Measurements from ENCODE around the gene RRBP1.

The RRBP1 gene

GRCh38 chr20:17643531-17644188, 38.4 kb downstream of the RRBP1 start:
- no peak overlapping the region for H3K4ac ChIP-seq (ENCODE audit: low read depth, low read length)
- no peak overlapping the region for H4K5ac ChIP-seq (ENCODE audit: low read length)
- no peak overlapping the region for H4K8ac ChIP-seq (ENCODE audit: low read depth, low read length)
- no peak overlapping the region for H2BK120ac ChIP-seq (ENCODE audit: low read depth, low read length)
- H3K18ac ChIP-seq (ENCODE audit: low read length) = no peak overlapping the region
- peaks cover 63% of the 10 kb centered on the region for H3K79me2 ChIP-seq (ENCODE audit: control insufficient read depth, insufficient read depth, low read length)
- peaks cover 58% of the 10 kb centered on the region for H3K79me1 ChIP-seq (ENCODE audit: low read length)
- no peaks in the 10 kb centered on the region for H3K4me1 ChIP-seq (ENCODE audit: control insufficient read depth, low read depth, low read length)
- H3K27ac ChIP-seq (ENCODE audit: low read depth, low read length) = no peak overlapping the region
- no peak overlapping the region for H2BK15ac ChIP-seq (replicated peaks; ENCODE audit: low read depth)
- H3K4me2 ChIP-seq (ENCODE audit: low read length) = no peak overlapping the region
- no peak overlapping the region for H2AK5ac ChIP-seq (ENCODE audit: low read length)
- no peak for DNase-seq
- no peak overlapping the region for H3K56ac ChIP-seq (ENCODE audit: low read length)
- H3K27me3 ChIP-seq (ENCODE audit: insufficient read depth, low read length, poor library complexity) = no peaks in the 10 kb centered on the region
- no peak overlapping the region for H3K9ac ChIP-seq (ENCODE audit: low read length)
- H3K23ac ChIP-seq (ENCODE audit: low read length) = no peak overlapping the region
- no CpG with 5 or more reads among the region's 10 CpGs for WGBS (ENCODE audit: extremely low coverage, insufficient coverage, low lambda C conversion rate)
- no peak overlapping the region for H2BK5ac ChIP-seq (ENCODE audit: low read length)
- H3K4me3 ChIP-seq (ENCODE audit: low read length) = no peak overlapping the region
- H3K36me3 ChIP-seq (ENCODE audit: control insufficient read depth, insufficient read depth, low read length) = peaks cover 4% of the 10 kb centered on the region

- Histone ChIP-seq H2AK5ac (ENCODE audit: low read length) (no peak overlapping the region), H3K18ac (ENCODE audit: low read length) (no peak overlapping the region), H4K8ac (ENCODE audit: low read depth, low read length) (no peak overlapping the region), H4K5ac (ENCODE audit: low read length) (no peak overlapping the region), H3K9ac (ENCODE audit: low read length) (no peak overlapping the region), H3K36me3 (ENCODE audit: control insufficient read depth, insufficient read depth, low read length) (peaks cover 6% of the 10 kb centered on the region), H3K56ac (ENCODE audit: low read length) (no peak overlapping the region), H3K27ac (ENCODE audit: low read depth, low read length) (no peak overlapping the region), H3K4ac (ENCODE audit: low read depth, low read length) (no peak overlapping the region), H3K4me3 (ENCODE audit: low read length) (no peak overlapping the region), H2BK120ac (ENCODE audit: low read depth, low read length) (no peak overlapping the region), H3K23ac (ENCODE audit: low read length) (no peak overlapping the region), H2BK15ac (replicated peaks; ENCODE audit: low read depth) (no peak overlapping the region), H2BK5ac (ENCODE audit: low read length) (no peak overlapping the region), H3K4me1 (ENCODE audit: control insufficient read depth, low read depth, low read length) (no peaks in the 10 kb centered on the region), H3K4me2 (ENCODE audit: low read length) (no peak overlapping the region), H3K27me3 (ENCODE audit: insufficient read depth, low read length, poor library complexity) (no peaks in the 10 kb centered on the region), H3K79me1 (ENCODE audit: low read length) (peaks cover 55% of the 10 kb centered on the region), H3K79me2 (ENCODE audit: control insufficient read depth, insufficient read depth, low read length) (peaks cover 56% of the 10 kb centered on the region)
- no CpG with 5 or more reads among the region's 19 CpGs for whole genome bisulfite sequencing (ENCODE audit: extremely low coverage, insufficient coverage, low lambda C conversion rate)
- no peak for DNase-seq
Measured at GRCh38 chr20:17642404-17643269, 39.4 kb downstream of the RRBP1 start.

GRCh38 chr20:17641993-17642392, 40.0 kb downstream of the RRBP1 start:
- WGBS (ENCODE audit: extremely low coverage, insufficient coverage, low lambda C conversion rate) = no CpG with 5 or more reads among the region's 11 CpGs
- no peak overlapping the region for H2BK5ac ChIP-seq (ENCODE audit: low read length)

GRCh38 chr20:17641520-17641964, 40.5 kb downstream of the RRBP1 start:
- H3K27ac ChIP-seq (ENCODE audit: low read depth, low read length) = no peak overlapping the region
- H4K8ac ChIP-seq (ENCODE audit: low read depth, low read length) = no peak overlapping the region
- H2BK15ac ChIP-seq (replicated peaks; ENCODE audit: low read depth) = no peak overlapping the region
- H3K4ac ChIP-seq (ENCODE audit: low read depth, low read length) = no peak overlapping the region
- no peak overlapping the region for H3K23ac ChIP-seq (ENCODE audit: low read length)
- H3K79me2 ChIP-seq (ENCODE audit: control insufficient read depth, insufficient read depth, low read length) = peaks cover 45% of the 10 kb centered on the region
- H3K27me3 ChIP-seq (ENCODE audit: insufficient read depth, low read length, poor library complexity) = no peaks in the 10 kb centered on the region
- peaks cover 51% of the 10 kb centered on the region for H3K79me1 ChIP-seq (ENCODE audit: low read length)
- no CpG with 5 or more reads among the region's 18 CpGs for WGBS (ENCODE audit: extremely low coverage, insufficient coverage, low lambda C conversion rate)
- no peak overlapping the region for H2BK5ac ChIP-seq (ENCODE audit: low read length)
- no peak overlapping the region for H2BK120ac ChIP-seq (ENCODE audit: low read depth, low read length)
- H3K4me2 ChIP-seq (ENCODE audit: low read length) = no peak overlapping the region
- no peak overlapping the region for H3K9ac ChIP-seq (ENCODE audit: low read length)
- no peak overlapping the region for H3K18ac ChIP-seq (ENCODE audit: low read length)
- no peak overlapping the region for H3K4me3 ChIP-seq (ENCODE audit: low read length)
- H3K4me1 ChIP-seq (ENCODE audit: control insufficient read depth, low read depth, low read length) = no peaks in the 10 kb centered on the region
- no peak for DNase-seq
- H3K56ac ChIP-seq (ENCODE audit: low read length) = no peak overlapping the region
- peaks cover 6% of the 10 kb centered on the region for H3K36me3 ChIP-seq (ENCODE audit: control insufficient read depth, insufficient read depth, low read length)
- no peak overlapping the region for H4K5ac ChIP-seq (ENCODE audit: low read length)
- H2AK5ac ChIP-seq (ENCODE audit: low read length) = no peak overlapping the region

More at GRCh38 chr20:17641993-17642392, 40.0 kb downstream of the RRBP1 start:
- H3K4me2 ChIP-seq (ENCODE audit: low read length) = no peak overlapping the region
- H3K56ac ChIP-seq (ENCODE audit: low read length) = no peak overlapping the region
- H3K23ac ChIP-seq (ENCODE audit: low read length) = no peak overlapping the region
- no peak overlapping the region for H3K4me3 ChIP-seq (ENCODE audit: low read length)
- H3K4ac ChIP-seq (ENCODE audit: low read depth, low read length) = no peak overlapping the region
- H4K8ac ChIP-seq (ENCODE audit: low read depth, low read length) = no peak overlapping the region
- H2AK5ac ChIP-seq (ENCODE audit: low read length) = no peak overlapping the region
- no peaks in the 10 kb centered on the region for H3K27me3 ChIP-seq (ENCODE audit: insufficient read depth, low read length, poor library complexity)
- H3K18ac ChIP-seq (ENCODE audit: low read length) = no peak overlapping the region
- H3K27ac ChIP-seq (ENCODE audit: low read depth, low read length) = no peak overlapping the region
- peaks cover 6% of the 10 kb centered on the region for H3K36me3 ChIP-seq (ENCODE audit: control insufficient read depth, insufficient read depth, low read length)
- no peaks in the 10 kb centered on the region for H3K4me1 ChIP-seq (ENCODE audit: control insufficient read depth, low read depth, low read length)
- H2BK120ac ChIP-seq (ENCODE audit: low read depth, low read length) = no peak overlapping the region
- H3K79me1 ChIP-seq (ENCODE audit: low read length) = peaks cover 55% of the 10 kb centered on the region
- H3K79me2 ChIP-seq (ENCODE audit: control insufficient read depth, insufficient read depth, low read length) = peaks cover 49% of the 10 kb centered on the region
- no peak for DNase-seq
- no peak overlapping the region for H3K9ac ChIP-seq (ENCODE audit: low read length)
- H2BK15ac ChIP-seq (replicated peaks; ENCODE audit: low read depth) = no peak overlapping the region
- no peak overlapping the region for H4K5ac ChIP-seq (ENCODE audit: low read length)

GRCh38 chr20:17640875-17641378, 41.1 kb downstream of the RRBP1 start:
- Histone ChIP-seq H3K23ac (ENCODE audit: low read length) (no peak overlapping the region), H2BK5ac (ENCODE audit: low read length) (no peak overlapping the region), H2AK5ac (ENCODE audit: low read length) (no peak overlapping the region), H3K79me2 (ENCODE audit: control insufficient read depth, insufficient read depth, low read length) (peaks cover 39% of the 10 kb centered on the region), H3K4me3 (ENCODE audit: low read length) (no peak overlapping the region), H3K27ac (ENCODE audit: low read depth, low read length) (no peak overlapping the region), H3K4me2 (ENCODE audit: low read length) (no peak overlapping the region), H3K56ac (ENCODE audit: low read length) (no peak overlapping the region), H3K18ac (ENCODE audit: low read length) (no peak overlapping the region), H2BK15ac (replicated peaks; ENCODE audit: low read depth) (no peak overlapping the region), H3K36me3 (ENCODE audit: control insufficient read depth, insufficient read depth, low read length) (peaks cover 7% of the 10 kb centered on the region), H3K79me1 (ENCODE audit: low read length) (peaks cover 46% of the 10 kb centered on the region), H2BK120ac (ENCODE audit: low read depth, low read length) (no peak overlapping the region), H4K8ac (ENCODE audit: low read depth, low read length) (no peak overlapping the region), H3K27me3 (ENCODE audit: insufficient read depth, low read length, poor library complexity) (no peaks in the 10 kb centered on the region), H3K4ac (ENCODE audit: low read depth, low read length) (no peak overlapping the region), H3K9ac (ENCODE audit: low read length) (no peak overlapping the region), H4K5ac (ENCODE audit: low read length) (no peak overlapping the region), H3K4me1 (ENCODE audit: control insufficient read depth, low read depth, low read length) (no peaks in the 10 kb centered on the region)
- DNase-seq = no peak
- no CpG with 5 or more reads among the region's 14 CpGs for WGBS (ENCODE audit: extremely low coverage, insufficient coverage, low lambda C conversion rate)
